Common myeloid progenitor, CD34-positive (primary cell): ENCODE results near the gene ELMOD2.
"Not testable (repeated sequence)": the region's sequence is repeated elsewhere in the genome, so short reads cannot be mapped to it uniquely, and the experiment has no call there.

Experiments used
- CTCF ChIA-PET: fragments of 350-600 bp; sonication (Branson Sonifier 250); formaldehyde crosslinking; loops from one replicate; lab custom pipeline; 2021; ENCODE audit warnings: antibody characterized with exemption; lab: Charles Lee
- POLR2A ChIA-PET: fragments of 350-600 bp; sonication (Branson Sonifier 250); formaldehyde crosslinking; loops from one replicate; lab custom pipeline; 2021; ENCODE audit warnings: antibody characterized with exemption; lab: Charles Lee
- DNase-seq, 3 donors: peaks; one replicate each; pipeline versions ENCODE4 v3.0.0 to v3.0.0-alpha.2; 2013
- H3K27ac ChIP-seq, 2 experiments: 1 replicate in 1 of 2; 2 replicates in 1 of 2; pipeline ENCODE4 v1.7.0; 2013; ENCODE audit warnings: inconsistent platforms in 2 of 2, low read length in 2 of 2, mild to moderate bottlenecking in 2 of 2, low read depth in 1 of 2, moderate library complexity in 1 of 2; ENCODE audit not compliant: severe bottlenecking in 2 of 2, insufficient read depth in 1 of 2, poor library complexity in 1 of 2
- H3K27me3 ChIP-seq, 5 experiments: replicated peaks in 2 of 5; 1 replicate in 3 of 5; 2 replicates in 2 of 5; pipeline versions ENCODE4 v1.6.1 to v1.7.0; 2013; ENCODE audit warnings: low read length in 4 of 5, mild to moderate bottlenecking in 2 of 5, moderate library complexity in 2 of 5, inconsistent platforms in 1 of 5; ENCODE audit not compliant: insufficient read depth in 5 of 5, control insufficient read depth in 4 of 5
- H3K36me3 ChIP-seq, 4 experiments: 1 replicate in 2 of 4; 2 replicates in 2 of 4; pipeline versions ENCODE4 v1.6.1 to v1.7.0; 2013; ENCODE audit warnings: low read length in 3 of 4, control low read depth in 1 of 4, mild to moderate bottlenecking in 1 of 4; ENCODE audit not compliant: control insufficient read depth in 4 of 4, insufficient read depth in 4 of 4
- H3K4me1 ChIP-seq, 4 experiments: 1 replicate in 3 of 4; 2 replicates in 1 of 4; pipeline versions ENCODE4 v1.6.1 to v1.7.1; 2013; ENCODE audit warnings: low read length in 3 of 4, mild to moderate bottlenecking in 3 of 4, control low read depth in 1 of 4, inconsistent platforms in 1 of 4, moderate library complexity in 1 of 4; ENCODE audit not compliant: control insufficient read depth in 4 of 4, insufficient read depth in 4 of 4; ENCODE audit errors: control extremely low read depth in 1 of 4
- H3K4me3 ChIP-seq, 7 experiments: 1 replicate in 4 of 7; 2 replicates in 3 of 7; pipeline versions ENCODE4 v1.5.1 to v1.7.0; 2013; ENCODE audit warnings: mild to moderate bottlenecking in 7 of 7, low read length in 6 of 7, moderate library complexity in 6 of 7, inconsistent platforms in 2 of 7, low read depth in 2 of 7, control low read depth in 1 of 7; ENCODE audit not compliant: insufficient read depth in 4 of 7, control insufficient read depth in 1 of 7; ENCODE audit errors: extremely low read depth in 1 of 7
- H3K9me3 ChIP-seq, 5 experiments: 1 replicate in 4 of 5; 2 replicates in 1 of 5; pipeline versions ENCODE4 v1.6.1 to v1.7.1; 2013; ENCODE audit warnings: low read length in 4 of 5, mild to moderate bottlenecking in 2 of 5, inconsistent platforms in 1 of 5, low read depth in 1 of 5, moderate library complexity in 1 of 5; ENCODE audit not compliant: control insufficient read depth in 4 of 5, insufficient read depth in 2 of 5; ENCODE audit errors: control extremely low read depth in 1 of 5
- WGBS: methylation state at CpG from one replicate; pipeline ENCODE4 v1.1.5; 2013; ENCODE audit not compliant: insufficient coverage; 5-methylcytosine and 5-hydroxymethylcytosine counted together

ELMOD2 gene

DNA sequence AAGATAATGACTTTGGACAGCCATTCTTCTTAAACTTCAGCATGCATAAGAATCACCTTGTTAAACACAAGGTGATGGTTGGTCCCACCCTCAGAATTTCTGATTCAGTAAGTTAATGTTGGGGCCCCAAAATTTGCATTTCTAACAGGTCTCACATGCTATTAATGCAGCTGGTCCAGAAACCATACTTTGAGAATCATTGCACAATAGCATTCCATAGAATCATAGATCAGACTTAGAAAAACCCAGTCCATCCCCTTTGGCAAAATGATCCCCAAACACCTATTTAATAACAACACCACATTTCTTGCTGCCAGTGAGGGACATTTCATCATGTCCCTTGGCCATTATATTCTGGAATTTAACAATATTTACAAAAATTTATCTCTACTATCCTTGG lies 19.7 kb upstream of the ELMOD2 start:
- Histone ChIP-seq H3K27me3 (peaks cover 3 to 13% (median 12%) of the 10 kb centered on the region in 5 experiments), H3K9me3 (no peaks in the 10 kb centered on the region), H3K4me1 (no peaks in the 10 kb centered on the region), H3K4me3 (no peak overlapping the region), H3K27ac (no peak overlapping the region), H3K36me3 (no peaks in the 10 kb centered on the region)
- ChIA-PET CTCF (no interaction called here), POLR2A (no interaction called here)
- DNase-seq = no peak

DNA sequence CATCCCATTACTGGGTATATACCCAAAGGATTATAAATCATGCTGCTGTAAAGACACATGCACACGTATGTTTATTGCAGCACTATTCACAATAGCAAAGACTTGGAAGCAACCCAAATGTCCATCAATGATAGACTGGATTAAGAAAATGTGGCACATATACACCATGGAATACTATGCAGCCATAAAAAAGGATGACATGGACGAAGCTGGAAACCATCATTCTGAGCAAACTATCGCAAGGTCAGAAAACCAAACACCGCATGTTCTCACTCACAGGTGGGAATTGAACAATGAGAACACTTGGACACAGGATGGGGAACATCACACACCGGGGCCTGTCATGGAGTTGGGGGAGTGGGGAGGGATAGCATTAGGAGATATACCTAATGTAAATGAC lies 10.2 kb upstream of the ELMOD2 start:
- H3K36me3 ChIP-seq, H3K4me3 ChIP-seq, H3K9me3 ChIP-seq, H3K27me3 ChIP-seq, H3K4me1 ChIP-seq, DNase-seq, POLR2A ChIA-PET, CTCF ChIA-PET, H3K27ac ChIP-seq: not testable (repeated sequence)
- WGBS = 100% methylated on average over 3 of the region's 5 CpGs

DNA sequence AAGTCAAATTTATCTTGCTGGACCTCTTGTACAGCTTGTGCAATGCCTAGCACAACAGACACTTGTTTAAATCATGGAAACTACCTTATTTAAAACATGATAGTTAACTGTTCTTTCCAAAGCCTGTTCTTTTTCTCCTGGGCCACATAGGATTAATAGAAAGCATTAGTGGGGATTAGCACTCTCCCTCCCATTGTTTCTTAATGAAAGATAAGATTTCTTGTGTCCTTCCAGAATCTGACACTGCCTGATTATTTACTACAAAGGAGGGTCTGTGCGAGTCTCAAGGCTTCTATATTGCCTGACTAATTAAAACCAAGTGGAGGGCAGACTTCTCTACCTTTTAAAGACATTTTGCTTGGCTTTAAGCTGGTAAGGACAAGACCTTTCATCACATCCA lies 8.5 kb upstream of the ELMOD2 start:
- WGBS = 0% methylated on average over 1 of the region's 1 CpG
- ChIA-PET CTCF (no interaction called here), POLR2A (no interaction called here)
- H3K4me1 ChIP-seq = no peaks in the 10 kb centered on the region
- DNase-seq = no peak
- no peaks in the 10 kb centered on the region for H3K9me3 ChIP-seq
- H3K36me3 ChIP-seq = no peaks in the 10 kb centered on the region
- H3K27ac ChIP-seq = no peak overlapping the region
- peaks cover 0 to 2% (median 0%) of the 10 kb centered on the region in 5 experiments for H3K27me3 ChIP-seq
- no peak overlapping the region for H3K4me3 ChIP-seq

DNA sequence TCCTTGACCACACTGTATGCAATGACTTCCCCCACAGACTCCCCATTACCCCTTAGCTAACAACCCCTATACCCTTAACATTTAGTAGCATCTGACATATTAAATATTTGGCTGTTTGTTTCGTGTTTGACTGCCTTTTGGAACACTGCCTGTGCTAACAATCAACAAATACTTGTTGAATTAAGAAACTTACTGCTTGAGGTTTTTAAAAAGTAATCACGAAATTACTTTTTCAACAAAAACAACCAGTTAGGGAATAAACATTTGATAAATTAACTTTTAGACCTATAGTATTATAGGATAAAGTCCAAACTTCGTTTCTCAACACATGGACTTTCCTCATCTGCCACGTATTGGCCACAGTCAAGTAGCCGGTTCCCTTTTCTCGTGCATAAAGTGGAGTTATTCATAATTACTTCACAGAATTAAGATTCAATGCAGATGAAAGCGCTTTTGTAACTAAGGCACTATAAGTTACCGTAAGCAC lies 555 bp upstream of the ELMOD2 start:
- Histone ChIP-seq H3K36me3 (peaks cover 2 to 9% (median 7%) of the 10 kb centered on the region in 4 experiments), H3K27me3 (no peaks in the 10 kb centered on the region), H3K4me1 (peaks cover 3 to 13% (median 5%) of the 10 kb centered on the region in 4 experiments), H3K9me3 (peaks cover 0 to 2% (median 0%) of the 10 kb centered on the region in 5 experiments), H3K4me3 (peak overlapping the region in 6 of 7 experiments; percentile 65 to 98 (median 92)), H3K27ac (no peak overlapping the region)
- CTCF ChIA-PET = interaction anchor here (0.8 to 4.1 kb wide), 4 partner anchors 13 to 31 kb away, joined by 3 to 15 read pairs (median 4); no protein-coding TSS in a partner anchor
- WGBS = 0% methylated on average over 1 of the region's 8 CpGs
- DNase-seq = no peak
- POLR2A ChIA-PET = no interaction called here

DNA sequence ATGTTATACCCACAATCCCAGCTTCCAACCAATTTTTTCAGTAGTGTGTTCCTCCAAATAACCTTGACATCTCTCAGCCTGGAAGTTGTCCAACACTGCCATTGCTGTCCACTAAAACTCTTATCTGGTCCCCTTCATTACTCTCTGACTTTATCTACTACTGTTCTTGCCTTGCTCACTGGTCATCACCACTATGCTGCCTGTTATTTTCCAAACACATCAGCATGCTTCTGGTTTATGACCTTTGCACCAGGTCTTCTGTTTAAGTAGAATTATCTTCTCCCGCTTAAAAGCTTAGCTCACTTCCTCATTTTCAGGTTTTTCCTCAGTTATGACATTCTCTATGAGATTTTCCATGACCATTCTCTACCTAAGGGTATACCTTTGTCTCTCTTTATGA lies 5.5 kb downstream of the ELMOD2 start:
- POLR2A ChIA-PET = no interaction called here
- Histone ChIP-seq H3K4me1 (peaks cover 0 to 8% (median 5%) of the 10 kb centered on the region in 4 experiments), H3K27me3 (no peaks in the 10 kb centered on the region), H3K36me3 (peaks cover 5 to 22% (median 10%) of the 10 kb centered on the region in 4 experiments), H3K27ac (no peak overlapping the region), H3K4me3 (no peak overlapping the region), H3K9me3 (peaks cover 0 to 2% (median 0%) of the 10 kb centered on the region in 5 experiments)
- WGBS = 91% methylated on average over 1 of the region's 1 CpG
- CTCF ChIA-PET = interaction anchor here (1.3 kb wide), 1 partner anchor 14 kb away, joined by 3 read pairs; no protein-coding TSS in a partner anchor
- DNase-seq = no peak

DNA sequence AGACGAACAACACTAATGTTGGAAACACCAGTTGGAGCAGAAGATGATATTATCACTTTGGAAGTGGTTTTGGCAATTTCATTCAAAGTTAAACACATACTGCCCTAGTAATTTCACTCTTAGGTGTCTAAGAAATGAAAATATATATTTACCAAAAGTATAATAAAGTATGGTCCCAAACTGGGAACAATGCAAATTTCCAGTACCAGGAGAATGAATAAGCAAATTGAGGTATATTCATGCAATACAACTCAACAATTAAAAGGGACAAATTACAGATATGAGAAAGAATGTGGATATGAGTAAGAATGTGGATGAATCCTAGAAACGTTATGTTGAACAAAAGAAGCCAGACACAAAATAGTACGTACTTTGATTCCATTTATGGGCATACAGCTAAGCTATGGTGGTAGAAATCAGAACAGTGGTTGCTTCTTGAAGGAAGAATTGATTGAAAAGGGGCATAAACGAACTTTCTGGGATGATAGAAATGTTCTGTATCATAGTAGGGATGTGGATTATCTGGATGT lies 10.0 kb downstream of the ELMOD2 start:
- H3K27ac ChIP-seq = no peak overlapping the region

DNA sequence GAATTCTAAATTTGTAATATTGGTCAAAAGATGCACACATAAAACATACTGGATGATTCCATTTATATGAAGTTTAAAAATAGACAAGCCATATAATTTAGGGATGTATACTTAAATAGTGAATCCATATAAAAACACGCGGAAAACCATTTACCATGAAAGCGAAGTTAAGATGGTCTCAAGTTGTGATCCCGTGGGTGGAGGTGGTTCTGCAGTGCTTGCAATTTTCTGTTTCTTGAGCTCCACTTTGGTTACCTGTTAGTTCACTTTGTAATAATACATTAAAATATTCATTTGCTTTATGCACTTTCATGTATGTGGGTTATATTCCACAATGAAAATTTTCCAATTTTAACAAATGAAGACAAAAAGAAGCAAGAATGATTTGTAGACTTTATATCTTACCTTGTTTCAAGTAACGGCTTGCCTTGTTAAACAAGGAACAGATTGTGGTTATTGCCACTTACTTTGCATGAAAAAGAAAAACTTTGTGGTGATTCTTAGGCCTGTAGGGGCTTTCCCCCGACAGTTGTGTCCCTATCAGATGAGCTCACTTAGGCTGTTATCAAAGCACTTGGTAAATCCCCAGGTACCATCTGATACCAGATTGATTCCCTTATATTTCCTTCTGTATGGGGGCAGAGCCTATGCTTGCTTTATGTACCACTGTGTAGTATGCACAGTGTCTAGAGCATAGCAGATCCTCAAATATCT lies 32.6 kb downstream of the ELMOD2 start:
- no peak overlapping the region for H3K27ac ChIP-seq
- no peaks in the 10 kb centered on the region for H3K9me3 ChIP-seq
- peak in 1 of 3 donors; percentile 5 for DNase-seq
- peaks cover 0 to 3% (median 0%) of the 10 kb centered on the region in 5 experiments for H3K27me3 ChIP-seq
- H3K36me3 ChIP-seq = peaks cover 0 to 2% (median 0%) of the 10 kb centered on the region in 4 experiments
- POLR2A ChIA-PET = no interaction called here
- no peak overlapping the region for H3K4me3 ChIP-seq
- 83% methylated on average over 2 of the region's 6 CpGs for WGBS
- CTCF ChIA-PET = no interaction called here
- H3K4me1 ChIP-seq = no peaks in the 10 kb centered on the region

More for the DNA sequence above, 10.0 kb downstream of the ELMOD2 start:
- ChIA-PET POLR2A (no interaction called here), CTCF (no interaction called here)
- Histone ChIP-seq H3K4me1 (no peaks in the 10 kb centered on the region), H3K36me3 (peaks cover 7 to 29% (median 14%) of the 10 kb centered on the region in 4 experiments), H3K9me3 (no peaks in the 10 kb centered on the region), H3K4me3 (no peak overlapping the region), H3K27me3 (no peaks in the 10 kb centered on the region)
- no peak for DNase-seq
- 100% methylated on average over 2 of the region's 4 CpGs for WGBS
